KMS-11 (cell line): ENCODE data around the gene BRSK1.

ENCODE experiments used
- H2AFZ ChIP-seq: fragments of 200-600 bp; sonication (generic); 2 replicates; pipeline ENCODE4 v1.6.1; 2016; ENCODE audit warnings: antibody characterized with exemption, mixed run types, low read depth
- H3K27ac ChIP-seq: fragments of 200-600 bp; sonication (generic); 2 replicates; pipeline ENCODE4 v1.6.1; 2016; ENCODE audit warnings: mild to moderate bottlenecking, mixed run types
- H3K27me3 ChIP-seq: fragments of 200-600 bp; sonication (generic); 2 replicates; pipeline ENCODE4 v1.6.1; 2017; ENCODE audit warnings: mild to moderate bottlenecking, low read depth, mixed run types, moderate library complexity; ENCODE audit not compliant: insufficient read depth
- H3K36me3 ChIP-seq: fragments of 200-600 bp; sonication (generic); 2 replicates; pipeline ENCODE4 v1.6.1; 2017; ENCODE audit warnings: mild to moderate bottlenecking, mixed run types; ENCODE audit not compliant: insufficient read depth
- H3K4me1 ChIP-seq: fragments of 200-600 bp; sonication (generic); 2 replicates; pipeline ENCODE4 v1.6.1; 2016; ENCODE audit warnings: mild to moderate bottlenecking, low read depth, mixed run types; ENCODE audit not compliant: poor library complexity, severe bottlenecking
- H3K4me2 ChIP-seq: fragments of 200-600 bp; sonication (generic); 2 replicates; pipeline ENCODE4 v1.7.0; 2016; ENCODE audit warnings: mild to moderate bottlenecking, mixed run types
- H3K4me3 ChIP-seq: fragments of 200-600 bp; sonication (generic); IDR thresholded peaks from 2 replicates; pipeline ENCODE4 v1.6.1; 2017; ENCODE audit warnings: low read depth, low read length, mixed read lengths; ENCODE audit not compliant: insufficient read depth
- H3K79me2 ChIP-seq: fragments of 200-600 bp; sonication (generic); 2 replicates; pipeline ENCODE4 v1.6.1; 2016; ENCODE audit warnings: low read depth, mixed run types; ENCODE audit not compliant: insufficient read depth
- H3K9ac ChIP-seq: fragments of 200-600 bp; sonication (generic); 2 replicates; pipeline ENCODE4 v1.6.1; 2016; ENCODE audit warnings: mild to moderate bottlenecking, mixed run types
- H4K20me1 ChIP-seq: fragments of 200-600 bp; sonication (generic); 2 replicates; pipeline ENCODE4 v1.6.1; 2016; ENCODE audit warnings: mild to moderate bottlenecking, mixed run types; ENCODE audit not compliant: insufficient read depth
- CTCF ChIP-seq: fragments of 200-600 bp; sonication (generic); conservative IDR thresholded peaks from 2 replicates; pipeline ENCODE4 v1.6.1; 2017; ENCODE audit warnings: low read depth, mild to moderate bottlenecking, antibody characterized with exemption, low read length, moderate library complexity, mixed read lengths

Gene BRSK1

GRCh38 chr19:55283548-55284377 lies at the start of gene BRSK1:
BRSK1 (plus strand) TSS chr19:55283997; CDS start chr19:55284443, 446 bp downstream.
- peak within 1 kb of the TSS; percentile 69 for H2AFZ ChIP-seq
- TF ChIP-seq CTCF = no peak
- H3K27ac ChIP-seq = no peak within 1 kb of the TSS
- H3K4me3 ChIP-seq = no peak within 1 kb of the TSS
- no peaks in the 10 kb centered on the region for H4K20me1 ChIP-seq
- no peaks in the 10 kb centered on the region for H3K27me3 ChIP-seq
- peaks cover 7% of the 10 kb centered on the region; the same call in 1 of the 2 replicates for H3K79me2 ChIP-seq
- peak within 1 kb of the TSS; percentile 80 for H3K9ac ChIP-seq
- peak within 1 kb of the TSS; percentile 89 for H3K4me2 ChIP-seq
- H3K36me3 ChIP-seq = no peaks in the 10 kb centered on the region
- peaks cover 37% of the 10 kb centered on the region for H3K4me1 ChIP-seq

- H4K20me1 ChIP-seq = no peaks in the 10 kb centered on the region
- no peak overlapping the region for H3K9ac ChIP-seq
- no peaks in the 10 kb centered on the region for H3K27me3 ChIP-seq
- no peak overlapping the region for H2AFZ ChIP-seq
- peaks cover 10% of the 10 kb centered on the region; the same call in 1 of the 2 replicates for H3K36me3 ChIP-seq
- H3K4me2 ChIP-seq = no peak overlapping the region
- no peak for TF ChIP-seq CTCF
- no peak overlapping the region for H3K4me3 ChIP-seq
- H3K79me2 ChIP-seq = no peaks in the 10 kb centered on the region
- H3K4me1 ChIP-seq = peaks cover 4% of the 10 kb centered on the region
- H3K27ac ChIP-seq = no peak overlapping the region
Observed at GRCh38 chr19:55238030-55238429, 45.8 kb upstream of the BRSK1 start.

- TF ChIP-seq CTCF = no peak
- H3K4me3 ChIP-seq = no peak overlapping the region
- H3K79me2 ChIP-seq = no peaks in the 10 kb centered on the region
- no peak overlapping the region for H3K9ac ChIP-seq
- no peak overlapping the region for H3K4me2 ChIP-seq
- H3K27me3 ChIP-seq = no peaks in the 10 kb centered on the region
- H4K20me1 ChIP-seq = no peaks in the 10 kb centered on the region
- peaks cover 10% of the 10 kb centered on the region; the same call in 1 of the 2 replicates for H3K36me3 ChIP-seq
- no peak overlapping the region for H3K27ac ChIP-seq
- peaks cover 4% of the 10 kb centered on the region for H3K4me1 ChIP-seq
- H2AFZ ChIP-seq = no peak overlapping the region
Observed at GRCh38 chr19:55239004-55239403, 44.8 kb upstream of the BRSK1 start.

GRCh38 chr19:55240713-55241020 lies 43.1 kb upstream of the BRSK1 start:
- Histone ChIP-seq H3K27ac (no peak overlapping the region), H3K4me1 (peaks cover 4% of the 10 kb centered on the region), H3K27me3 (no peaks in the 10 kb centered on the region), H3K36me3 (peaks cover 10% of the 10 kb centered on the region; the same call in 1 of the 2 replicates), H3K9ac (no peak overlapping the region), H3K79me2 (no peaks in the 10 kb centered on the region), H2AFZ (no peak overlapping the region), H3K4me3 (no peak overlapping the region), H3K4me2 (no peak overlapping the region), H4K20me1 (no peaks in the 10 kb centered on the region)
- no peak for TF ChIP-seq CTCF
